ENCODE data around the gene ENDOV.

DNA sequence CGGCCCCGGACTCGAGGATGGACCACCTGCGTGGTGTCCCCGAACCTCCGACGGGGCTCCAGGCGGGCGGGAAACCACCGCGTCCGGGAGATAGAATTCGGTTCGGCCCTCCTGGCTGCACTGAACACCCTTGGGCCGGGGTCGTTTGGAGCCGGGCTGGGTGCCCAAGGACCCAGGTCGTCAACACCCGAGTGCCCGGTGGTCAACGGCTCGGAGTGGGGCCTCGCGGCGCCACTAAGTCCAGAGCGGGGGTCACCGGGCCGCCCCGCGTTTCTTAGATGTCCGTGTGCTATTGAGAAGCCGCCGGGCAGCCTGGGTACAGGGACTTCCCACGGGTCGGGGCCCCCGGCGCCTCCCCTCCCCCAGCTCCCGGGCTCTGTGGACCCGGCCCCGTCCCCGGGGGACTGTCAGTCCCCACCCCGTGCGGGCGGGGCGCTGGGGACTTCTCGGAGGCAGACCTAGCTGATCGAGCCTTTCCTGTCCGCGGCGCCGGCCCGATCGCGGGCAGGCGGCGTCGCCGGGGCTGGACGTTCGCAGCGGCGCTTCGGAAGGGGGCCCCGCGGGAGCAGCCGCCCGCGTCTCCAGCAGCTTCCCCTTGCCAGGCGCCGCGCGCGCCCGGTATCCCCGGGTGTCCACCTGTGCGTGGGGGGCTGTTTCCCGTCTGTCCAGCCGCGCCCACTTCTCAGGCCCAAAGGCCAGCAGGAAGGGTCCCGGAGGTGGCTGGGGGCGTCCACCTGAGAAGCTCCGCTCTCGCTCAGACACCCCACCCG, 62.1 kb downstream of the ENDOV start:
- TF ChIP-seq EP300 (IDR thresholded peaks at IDR 0.05) (no peak), POLR2A (IDR thresholded peaks at IDR 0.05) (no peak)
- TF ChIP-seq, protein P1, sequence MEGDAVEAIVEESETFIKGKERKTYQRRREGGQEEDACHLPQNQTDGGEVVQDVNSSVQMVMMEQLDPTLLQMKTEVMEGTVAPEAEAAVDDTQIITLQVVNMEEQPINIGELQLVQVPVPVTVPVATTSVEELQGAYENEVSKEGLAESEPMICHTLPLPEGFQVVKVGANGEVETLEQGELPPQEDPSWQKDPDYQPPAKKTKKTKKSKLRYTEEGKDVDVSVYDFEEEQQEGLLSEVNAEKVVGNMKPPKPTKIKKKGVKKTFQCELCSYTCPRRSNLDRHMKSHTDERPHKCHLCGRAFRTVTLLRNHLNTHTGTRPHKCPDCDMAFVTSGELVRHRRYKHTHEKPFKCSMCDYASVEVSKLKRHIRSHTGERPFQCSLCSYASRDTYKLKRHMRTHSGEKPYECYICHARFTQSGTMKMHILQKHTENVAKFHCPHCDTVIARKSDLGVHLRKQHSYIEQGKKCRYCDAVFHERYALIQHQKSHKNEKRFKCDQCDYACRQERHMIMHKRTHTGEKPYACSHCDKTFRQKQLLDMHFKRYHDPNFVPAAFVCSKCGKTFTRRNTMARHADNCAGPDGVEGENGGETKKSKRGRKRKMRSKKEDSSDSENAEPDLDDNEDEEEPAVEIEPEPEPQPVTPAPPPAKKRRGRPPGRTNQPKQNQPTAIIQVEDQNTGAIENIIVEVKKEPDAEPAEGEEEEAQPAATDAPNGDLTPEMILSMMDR (IDR thresholded peaks at IDR 0.05), result no peak

Data from ovary (tissue), 3 donors.